ENCODE data around the gene DPP3. TPM values are rescaled to one million over a fixed set of nuclear protein-coding genes. Genes with fewer than 3 reads are reported as not detected.

DPP3 gene
- total RNA-seq, 4 donors from 2014 or later, result 32.8 to 116 (median 53.4) TPM

GRCh38 chr11:66555416-66555815 lies 75.2 kb downstream of the DPP3 start:
- in situ Hi-C loops (cut with MboI; ENCODE audit: low pct_ligation_motif_present in 1 of 4, low pct_unique_long_range_greater_than_20kb in 1 of 4, low sequenced_read_pairs in 3 of 4), result loop anchor here in 1 of 4 donors (25.0 kb wide), 1 partner anchor 282 kb away; the partner anchor contains the start of gene RCE1
- 46 to 71% methylated on average over 2 to 3 of the region's 3 CpGs for WGBS, 2 donors (ENCODE audit: low coverage in 1 of 2)
- intact Hi-C loops (cut with DNase I; ENCODE audit: low total_unique reads), result loop anchor here (10.0 kb wide), 1 partner anchor 279 kb away; no protein-coding TSS in a partner anchor
- peaks cover 6 to 9% (median 8%) of the 10 kb centered on the region in 4 donors for H3K4me1 ChIP-seq
- H3K9me3 ChIP-seq, result no peaks in the 10 kb centered on the region
- H3K27me3 ChIP-seq, result peaks cover 25% of the 10 kb centered on the region
- no peak for DNase-seq
- TF ChIP-seq, protein P1, sequence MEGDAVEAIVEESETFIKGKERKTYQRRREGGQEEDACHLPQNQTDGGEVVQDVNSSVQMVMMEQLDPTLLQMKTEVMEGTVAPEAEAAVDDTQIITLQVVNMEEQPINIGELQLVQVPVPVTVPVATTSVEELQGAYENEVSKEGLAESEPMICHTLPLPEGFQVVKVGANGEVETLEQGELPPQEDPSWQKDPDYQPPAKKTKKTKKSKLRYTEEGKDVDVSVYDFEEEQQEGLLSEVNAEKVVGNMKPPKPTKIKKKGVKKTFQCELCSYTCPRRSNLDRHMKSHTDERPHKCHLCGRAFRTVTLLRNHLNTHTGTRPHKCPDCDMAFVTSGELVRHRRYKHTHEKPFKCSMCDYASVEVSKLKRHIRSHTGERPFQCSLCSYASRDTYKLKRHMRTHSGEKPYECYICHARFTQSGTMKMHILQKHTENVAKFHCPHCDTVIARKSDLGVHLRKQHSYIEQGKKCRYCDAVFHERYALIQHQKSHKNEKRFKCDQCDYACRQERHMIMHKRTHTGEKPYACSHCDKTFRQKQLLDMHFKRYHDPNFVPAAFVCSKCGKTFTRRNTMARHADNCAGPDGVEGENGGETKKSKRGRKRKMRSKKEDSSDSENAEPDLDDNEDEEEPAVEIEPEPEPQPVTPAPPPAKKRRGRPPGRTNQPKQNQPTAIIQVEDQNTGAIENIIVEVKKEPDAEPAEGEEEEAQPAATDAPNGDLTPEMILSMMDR (IDR thresholded peaks at IDR 0.05), result no peak
- TF ChIP-seq POLR2AphosphoS5 (IDR thresholded peaks at IDR 0.05) (no peak), POLR2A (IDR thresholded peaks at IDR 0.05) (no peak), EP300 (IDR thresholded peaks at IDR 0.05; ENCODE audit: low read depth) (no peak)
- no peak overlapping the region for H3K27ac ChIP-seq
- no peak overlapping the region for H3K4me3 ChIP-seq
- no peaks in the 10 kb centered on the region for H3K36me3 ChIP-seq

DNA sequence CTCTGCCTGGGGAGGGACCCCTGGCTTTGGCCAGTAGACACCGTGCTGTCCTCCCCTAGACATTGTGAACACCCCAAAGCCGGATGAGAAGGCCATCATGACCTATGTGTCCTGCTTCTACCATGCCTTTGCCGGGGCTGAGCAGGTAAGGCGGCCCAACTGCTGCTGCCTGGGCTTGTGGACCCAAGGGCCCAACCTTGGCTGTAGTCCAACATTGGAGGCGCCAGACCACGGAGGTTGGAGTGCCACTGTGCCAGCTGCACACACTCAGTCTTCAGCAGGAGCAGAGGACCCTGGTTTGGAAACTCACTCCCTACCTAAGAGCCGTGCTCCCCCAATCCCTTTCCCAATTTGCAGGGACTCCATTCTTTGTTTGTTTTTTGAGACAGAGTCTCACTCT lies 75.9 kb downstream of the DPP3 start:
- H3K9me3 ChIP-seq, result no peaks in the 10 kb centered on the region
- WGBS, 2 donors (ENCODE audit: low coverage in 1 of 2), result 73% methylated on average over 7 of the region's 7 CpGs; no CpG with 5 or more reads in 1 of the 2 donors
- H3K4me3 ChIP-seq, result no peak overlapping the region

DNA sequence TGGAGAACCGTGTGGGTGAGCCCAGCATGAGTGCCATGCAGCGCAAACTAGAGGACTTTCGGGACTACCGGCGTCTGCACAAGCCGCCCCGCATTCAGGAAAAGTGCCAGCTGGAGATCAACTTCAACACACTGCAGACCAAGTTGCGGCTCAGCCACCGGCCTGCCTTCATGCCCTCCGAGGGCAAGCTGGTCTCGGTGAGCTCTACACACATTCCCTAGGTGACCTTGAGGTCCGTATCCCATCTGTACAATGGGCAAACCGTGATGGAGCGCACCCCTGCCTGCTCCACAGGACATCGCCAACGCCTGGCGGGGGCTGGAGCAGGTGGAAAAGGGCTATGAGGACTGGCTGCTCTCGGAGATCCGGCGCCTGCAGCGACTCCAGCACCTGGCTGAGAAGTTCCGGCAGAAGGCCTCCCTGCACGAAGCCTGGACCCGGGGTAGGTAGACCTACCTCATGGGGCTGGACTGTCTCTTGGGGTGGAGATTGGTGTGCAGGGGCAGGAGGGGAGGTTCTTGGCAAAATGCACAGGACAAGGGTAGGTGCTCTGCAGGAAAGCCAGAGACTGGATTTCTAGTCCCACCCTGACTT lies 77.6 kb downstream of the DPP3 start:
- 93% methylated on average over 24 of the region's 24 CpGs; no CpG with 5 or more reads in 1 of the 2 donors for whole genome bisulfite sequencing, 2 donors (ENCODE audit: low coverage in 1 of 2)
- in situ Hi-C loops (cut with MboI; ENCODE audit: low pct_ligation_motif_present in 1 of 4, low pct_unique_long_range_greater_than_20kb in 1 of 4, low sequenced_read_pairs in 3 of 4), result loop anchor here in 1 of 4 donors (25.0 kb wide), 1 partner anchor 279 kb away; the partner anchor contains the start of gene RCE1
- Histone ChIP-seq H3K27me3 (peaks cover 25% of the 10 kb centered on the region), H3K36me3 (no peaks in the 10 kb centered on the region), H3K27ac (no peak overlapping the region), H3K4me1 (peaks cover 6 to 9% (median 8%) of the 10 kb centered on the region in 4 donors), H3K4me3 (no peak overlapping the region), H3K9me3 (no peaks in the 10 kb centered on the region)
- intact Hi-C loops (cut with DNase I; ENCODE audit: low total_unique reads), result loop anchor here (10.0 kb wide), 1 partner anchor 277 kb away; no protein-coding TSS in a partner anchor
- TF ChIP-seq EP300 (IDR thresholded peaks at IDR 0.05; ENCODE audit: low read depth), result no peak
- TF ChIP-seq POLR2A (IDR thresholded peaks at IDR 0.05), result no peak
- TF ChIP-seq POLR2AphosphoS5 (IDR thresholded peaks at IDR 0.05), result no peak
- TF ChIP-seq, protein P1 (IDR thresholded peaks at IDR 0.05), result no peak
- no peak for DNase-seq

More for the DNA sequence above, 75.9 kb downstream of the DPP3 start:
- intact Hi-C loops (cut with DNase I; ENCODE audit: low total_unique reads), result loop anchor here (10.0 kb wide), 1 partner anchor 279 kb away; no protein-coding TSS in a partner anchor
- in situ Hi-C loops (cut with MboI; ENCODE audit: low pct_ligation_motif_present in 1 of 4, low pct_unique_long_range_greater_than_20kb in 1 of 4, low sequenced_read_pairs in 3 of 4), result loop anchor here in 1 of 4 donors (25.0 kb wide), 1 partner anchor 281 kb away; the partner anchor contains the start of gene RCE1
- Histone ChIP-seq H3K36me3 (no peaks in the 10 kb centered on the region), H3K27me3 (peaks cover 25% of the 10 kb centered on the region), H3K27ac (no peak overlapping the region), H3K4me1 (peaks cover 6 to 9% (median 8%) of the 10 kb centered on the region in 4 donors)
- no peak for DNase-seq
- TF ChIP-seq, protein P1 (IDR thresholded peaks at IDR 0.05), result no peak
- TF ChIP-seq POLR2A (IDR thresholded peaks at IDR 0.05) (no peak), EP300 (IDR thresholded peaks at IDR 0.05; ENCODE audit: low read depth) (no peak), POLR2AphosphoS5 (IDR thresholded peaks at IDR 0.05) (no peak)

Small RNA genes within 50 kb of the gene (small RNA-seq; reads per million reads assigned to genes)
- gene RF00416, result 0 reads per million in 4 donors

Other genes with a start within 250 kb of the DPP3 start
- 10 to 100 TPM in 2 of 4 donors, 1 to 10 TPM in 2; 5.1 to 15.6 (median 11.1) TPM for gene KLC2, start 222.7 kb upstream of the DPP3 start, total RNA-seq
- 100 to 1,000 TPM in 3 of 4 donors, 10 to 100 TPM in 1; 89.8 to 141 (median 131) TPM for gene RAB1B, start 211.8 kb upstream of the DPP3 start, total RNA-seq
- gene CNIH2, start 202.3 kb upstream of the DPP3 start, total RNA-seq, result under 1 TPM in 1 of 4 donors, not detected in 3; 0.41 TPM
- 10 to 100 TPM; 60.6 to 99.7 (median 72.3) TPM for gene YIF1A, start 191.3 kb upstream of the DPP3 start, total RNA-seq
- gene TMEM151A, start 188.5 kb upstream of the DPP3 start, total RNA-seq, result under 1 TPM in 2 of 4 donors, not detected in 2; 0.55 to 0.75 TPM
- gene CD248, start 163.4 kb upstream of the DPP3 start, total RNA-seq, result 10 to 100 TPM in 1 of 4 donors, 1 to 10 TPM in 3; 2.6 to 36.2 (median 6.5) TPM
- gene RIN1, start 144.0 kb upstream of the DPP3 start, total RNA-seq, result 10 to 100 TPM in 3 of 4 donors, 1 to 10 TPM in 1; 8.8 to 43.8 (median 14.4) TPM
- 100 to 1,000 TPM in 1 of 4 donors, 10 to 100 TPM in 3; 34.0 to 178 (median 63.1) TPM for gene BRMS1, start 135.3 kb upstream of the DPP3 start, total RNA-seq
- 10 to 100 TPM; 21.8 to 31.8 (median 23.6) TPM for gene B4GAT1, start 132.8 kb upstream of the DPP3 start, total RNA-seq
- gene SLC29A2, start 108.7 kb upstream of the DPP3 start, total RNA-seq, result 10 to 100 TPM in 3 of 4 donors, 1 to 10 TPM in 1; 7.5 to 32.4 (median 14.4) TPM
- under 1 TPM in 1 of 4 donors, not detected in 3; 0.16 TPM for gene NPAS4, start 59.4 kb upstream of the DPP3 start, total RNA-seq
- gene MRPL11, start 41.6 kb upstream of the DPP3 start, total RNA-seq, result 100 to 1,000 TPM in 1 of 4 donors, 10 to 100 TPM in 3; 39.6 to 127 (median 43.5) TPM
- gene PELI3, start 13.5 kb upstream of the DPP3 start, total RNA-seq, result 10 to 100 TPM in 1 of 4 donors, 1 to 10 TPM in 3; 1.2 to 14.2 (median 7.8) TPM
- 100 to 1,000 TPM in 1 of 4 donors, 10 to 100 TPM in 3; 33.3 to 146 (median 56.0) TPM for gene BBS1, start 30.2 kb downstream of the DPP3 start, total RNA-seq
- 10 to 100 TPM; 12.1 to 34.4 (median 13.8) TPM for gene ZDHHC24, start 65.6 kb downstream of the DPP3 start, total RNA-seq
- not detected for gene ACTN3, start 66.5 kb downstream of the DPP3 start, total RNA-seq
- 10 to 100 TPM; 23.5 to 80.6 (median 39.0) TPM for gene CTSF, start 88.2 kb downstream of the DPP3 start, total RNA-seq
- gene CCDC87, start 112.6 kb downstream of the DPP3 start, total RNA-seq, result under 1 TPM in 2 of 4 donors, not detected in 2; 0.32 to 0.96 TPM
- 10 to 100 TPM; 37.4 to 82.0 (median 49.5) TPM for gene CCS, start 112.8 kb downstream of the DPP3 start, total RNA-seq
- 10 to 100 TPM; 13.8 to 70.1 (median 47.0) TPM for gene RBM14, start 136.2 kb downstream of the DPP3 start, total RNA-seq
- gene RBM4, start 158.3 kb downstream of the DPP3 start, total RNA-seq, result 100 to 1,000 TPM in 1 of 4 donors, 10 to 100 TPM in 3; 66.5 to 193 (median 68.8) TPM
- gene RBM4B, start 197.5 kb downstream of the DPP3 start, total RNA-seq, result 10 to 100 TPM; 14.2 to 22.1 (median 15.5) TPM
- 1 to 10 TPM in 3 of 4 donors, under 1 TPM in 1; 0.75 to 2.2 (median 1.6) TPM for gene SPTBN2, start 248.8 kb downstream of the DPP3 start, total RNA-seq

Data from transverse colon (tissue), 4 donors.